IgD-negative memory B cell (primary cell): ENCODE measurements around the gene CYP17A1. TPM values are rescaled to one million over a fixed set of nuclear protein-coding genes. Genes with fewer than 3 reads are reported as not detected.
A peak's percentile ranks its signal among the peaks of the same experiment; 100 is the strongest.

Experiments
- H3K27ac Mint-ChIP-seq, 3 donors: one replicate each; pipeline ENCODE4 v1.8.0; 2020 to 2022; ENCODE audit warnings: mild to moderate bottlenecking in 3 of 3, mixed read lengths in 3 of 3, moderate library complexity in 1 of 3
- H3K27me3 Mint-ChIP-seq: one replicate; pipeline ENCODE4 v1.8.0; 2021; ENCODE audit warnings: mixed read lengths
- H3K36me3 Mint-ChIP-seq: one replicate; pipeline ENCODE4 v1.8.0; 2020; ENCODE audit warnings: mild to moderate bottlenecking, mixed read lengths
- H3K4me1 Mint-ChIP-seq, 3 donors: one replicate each; pipeline ENCODE4 v1.8.0; 2020 to 2022; ENCODE audit warnings: mixed read lengths in 3 of 3, mild to moderate bottlenecking in 1 of 3
- H3K4me3 Mint-ChIP-seq, 4 donors: one replicate each; pipeline ENCODE4 v1.8.0; 2020 to 2022; ENCODE audit warnings: mild to moderate bottlenecking in 4 of 4, mixed read lengths in 4 of 4, moderate library complexity in 3 of 4
- H3K9me3 Mint-ChIP-seq, 3 donors: one replicate each; pipeline ENCODE4 v1.8.0; 2020 to 2021; ENCODE audit warnings: mixed read lengths in 3 of 3, mild to moderate bottlenecking in 1 of 3
- polyA plus RNA-seq: library from polyadenylated mRNA; unstranded; fragments of 300-500 nt; fragmentation: Illumina TruSeq; gene quantifications from one replicate; pipeline ENCODE4 v1.2.3, GENCODE V29; 2021

Gene CYP17A1
- polyA plus RNA-seq, 1 donor from 2014 or later = 0.09 TPM

DNA sequence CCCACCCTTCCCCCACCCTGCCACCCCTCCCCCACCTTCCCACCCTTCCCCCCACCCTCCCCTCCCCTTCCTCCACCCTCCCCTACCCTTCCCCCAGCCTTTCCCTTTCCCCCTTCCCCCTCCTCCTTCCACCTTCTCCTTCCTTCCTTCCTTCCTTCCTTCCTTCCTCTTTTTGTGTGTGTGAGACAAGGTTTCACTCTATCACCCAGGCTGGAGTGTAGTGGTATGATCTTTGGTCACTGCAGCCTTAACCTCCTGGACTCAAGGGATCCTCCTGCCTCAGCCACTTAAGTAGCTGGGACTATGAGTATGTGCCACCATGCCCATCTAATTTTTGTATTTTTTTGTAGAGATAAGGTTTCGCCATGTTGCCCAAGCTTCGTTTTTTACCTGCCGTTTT is 35.2 kb downstream of the CYP17A1 start:
- Mint-ChIP-seq H3K36me3 (peaks cover 10% of the 10 kb centered on the region), H3K27me3 (no peaks in the 10 kb centered on the region), H3K27ac (peak overlapping the region in 2 of 3 donors; percentile 62 to 87), H3K4me1 (peaks cover 8 to 21% (median 10%) of the 10 kb centered on the region in 3 donors), H3K4me3 (peak overlapping the region in 1 of 4 donors; percentile 68), H3K9me3 (no peaks in the 10 kb centered on the region)

DNA sequence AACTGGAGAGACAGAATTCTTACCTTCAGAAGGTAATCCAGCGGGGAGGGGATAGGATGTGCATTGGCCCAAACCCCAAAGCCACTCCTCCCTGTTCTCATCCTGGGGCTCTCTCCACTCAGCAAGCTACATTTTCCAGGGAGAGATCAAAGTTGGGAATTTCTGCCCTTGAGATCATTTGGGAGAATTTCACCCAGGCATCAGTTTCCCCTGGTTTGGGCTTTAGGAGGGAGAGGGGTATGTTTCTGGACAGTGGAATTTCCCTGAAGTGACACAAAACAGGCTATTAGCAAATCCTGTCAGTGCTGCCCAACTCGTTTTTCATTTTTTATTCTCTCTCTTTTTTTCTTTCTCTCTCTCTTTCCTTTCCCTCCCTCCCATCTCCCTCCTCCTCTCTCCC is 35.7 kb downstream of the CYP17A1 start:
- H3K36me3 Mint-ChIP-seq = peaks cover 7% of the 10 kb centered on the region
- H3K27ac Mint-ChIP-seq = no peak overlapping the region
- no peaks in the 10 kb centered on the region for H3K9me3 Mint-ChIP-seq
- H3K4me1 Mint-ChIP-seq = peaks cover 13 to 24% (median 15%) of the 10 kb centered on the region in 3 donors
- no peak overlapping the region for H3K4me3 Mint-ChIP-seq
- no peaks in the 10 kb centered on the region for H3K27me3 Mint-ChIP-seq

DNA sequence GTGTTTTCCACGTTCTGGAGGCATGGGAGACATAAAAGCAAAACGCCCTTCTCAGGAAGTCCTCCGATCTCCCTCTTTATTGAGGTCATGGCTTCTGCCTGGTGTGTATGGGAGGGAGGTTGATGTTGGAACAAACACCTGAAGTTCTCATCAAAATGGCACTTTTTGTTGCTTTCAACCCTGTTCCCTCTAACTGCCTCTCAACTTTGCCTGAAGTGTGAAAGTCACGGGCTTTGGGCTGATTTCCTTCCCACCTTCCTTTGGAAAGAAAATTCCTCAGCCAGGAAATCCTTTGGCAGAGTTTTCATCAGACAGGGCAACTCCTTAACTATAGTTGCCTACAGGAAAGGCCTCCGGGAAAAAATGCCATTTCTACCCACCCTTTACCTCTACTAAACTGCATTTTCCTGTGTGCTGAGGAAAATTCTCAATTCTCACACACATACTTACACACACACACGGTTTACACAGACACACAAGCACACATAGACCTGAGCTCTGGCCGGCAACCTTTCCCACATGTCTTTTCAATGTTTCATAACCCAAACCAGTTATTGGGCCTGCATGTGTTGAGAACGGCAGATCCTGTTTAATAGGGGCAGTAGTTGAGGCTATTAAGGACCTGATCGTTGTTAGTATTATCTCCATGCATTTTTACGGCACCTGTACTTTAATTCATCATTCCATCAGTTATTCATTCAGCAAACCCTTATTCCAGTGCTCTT is 36.4 kb downstream of the CYP17A1 start:
- H3K27me3 Mint-ChIP-seq = no peaks in the 10 kb centered on the region
- peaks cover 7% of the 10 kb centered on the region for H3K36me3 Mint-ChIP-seq
- H3K27ac Mint-ChIP-seq = peak overlapping the region in 1 of 3 donors; percentile 63
- no peak overlapping the region for H3K4me3 Mint-ChIP-seq
- H3K4me1 Mint-ChIP-seq = peaks cover 20 to 29% (median 22%) of the 10 kb centered on the region in 3 donors
- no peaks in the 10 kb centered on the region for H3K9me3 Mint-ChIP-seq

DNA sequence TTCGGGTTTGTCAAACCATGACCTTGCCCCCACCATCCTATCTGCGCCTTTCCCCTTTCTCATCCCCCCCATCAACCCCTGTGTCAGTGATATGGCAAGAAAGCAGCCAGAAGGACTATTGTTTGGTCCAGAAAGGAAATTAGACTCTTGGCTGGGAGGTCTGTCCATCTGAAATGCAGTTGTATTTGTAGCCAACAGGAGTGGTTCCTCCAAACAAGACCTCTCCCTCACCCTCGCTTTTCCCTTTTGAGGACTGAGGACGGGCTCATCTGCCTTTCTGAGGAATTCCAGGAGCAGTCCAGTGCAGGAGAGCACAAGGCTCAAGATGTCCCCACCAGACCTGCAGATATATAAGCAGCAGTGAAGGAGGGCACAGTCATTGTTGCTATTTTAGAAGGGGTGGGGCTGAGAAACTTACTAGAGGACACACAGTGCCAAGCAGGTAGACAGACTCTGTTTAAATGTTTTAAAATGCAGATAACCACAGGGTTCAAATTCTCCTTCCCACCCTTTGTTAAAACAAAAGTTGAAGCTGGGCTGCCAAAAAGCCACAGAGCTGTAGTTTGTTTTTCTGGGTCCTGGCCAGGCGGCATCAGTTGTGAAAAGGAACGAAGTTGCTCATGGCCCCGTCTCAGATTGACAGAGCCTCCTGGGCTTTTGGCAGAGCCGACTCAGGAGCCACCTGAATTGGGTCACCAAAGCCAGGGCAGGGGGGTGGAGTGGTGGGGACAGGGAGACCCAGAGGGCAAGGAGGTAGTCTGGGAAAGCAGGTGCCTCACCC is 37.3 kb downstream of the CYP17A1 start:
- Mint-ChIP-seq H3K27ac (no peak overlapping the region), H3K4me3 (peak overlapping the region in 1 of 4 donors; percentile 54), H3K9me3 (no peaks in the 10 kb centered on the region), H3K4me1 (peaks cover 26 to 37% (median 29%) of the 10 kb centered on the region in 3 donors), H3K27me3 (no peaks in the 10 kb centered on the region), H3K36me3 (peaks cover 5% of the 10 kb centered on the region)

DNA sequence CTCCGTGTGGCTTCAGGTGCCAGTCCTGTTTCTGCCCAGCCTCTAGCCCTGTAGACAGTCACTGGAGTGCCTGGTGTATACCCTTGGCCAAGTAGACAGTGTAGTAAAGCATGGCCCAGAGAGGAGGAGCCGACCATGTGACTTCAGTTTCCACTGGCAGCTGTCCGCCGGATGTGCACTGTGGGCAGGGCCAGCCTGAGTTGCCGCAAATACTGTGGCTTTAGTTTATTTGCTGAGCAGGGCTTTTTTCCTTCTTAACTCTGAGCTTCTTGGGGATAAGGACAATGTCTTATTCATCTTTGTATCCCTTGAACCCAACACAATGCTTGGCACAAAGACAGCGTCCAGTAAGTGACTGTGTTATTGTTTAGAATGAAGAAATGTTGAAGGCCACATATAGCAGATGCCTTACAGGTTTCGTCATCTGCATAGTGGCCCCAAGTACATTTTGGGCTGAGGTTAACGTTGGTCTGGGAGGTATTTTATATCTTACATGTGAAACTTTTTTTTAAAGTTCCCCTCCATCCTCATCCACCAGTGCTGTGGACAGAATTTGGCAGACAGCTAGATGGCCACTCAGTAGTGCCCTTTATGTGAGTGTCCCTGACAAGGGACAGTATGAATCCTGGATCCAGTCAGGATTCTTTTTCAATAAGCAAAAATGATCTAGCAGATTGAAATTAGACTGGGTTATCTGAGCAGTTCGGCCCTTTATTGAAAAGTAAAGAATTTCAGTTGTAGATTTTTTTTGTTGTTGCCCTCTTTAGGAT is 40.6 kb downstream of the CYP17A1 start:
- Mint-ChIP-seq H3K9me3 (no peaks in the 10 kb centered on the region), H3K4me3 (peak overlapping the region; percentile 8 to 84 (median 62)), H3K27ac (peak overlapping the region; percentile 46 to 90 (median 74)), H3K27me3 (no peaks in the 10 kb centered on the region), H3K4me1 (peaks cover 24 to 28% (median 25%) of the 10 kb centered on the region in 3 donors), H3K36me3 (no peaks in the 10 kb centered on the region)

DNA sequence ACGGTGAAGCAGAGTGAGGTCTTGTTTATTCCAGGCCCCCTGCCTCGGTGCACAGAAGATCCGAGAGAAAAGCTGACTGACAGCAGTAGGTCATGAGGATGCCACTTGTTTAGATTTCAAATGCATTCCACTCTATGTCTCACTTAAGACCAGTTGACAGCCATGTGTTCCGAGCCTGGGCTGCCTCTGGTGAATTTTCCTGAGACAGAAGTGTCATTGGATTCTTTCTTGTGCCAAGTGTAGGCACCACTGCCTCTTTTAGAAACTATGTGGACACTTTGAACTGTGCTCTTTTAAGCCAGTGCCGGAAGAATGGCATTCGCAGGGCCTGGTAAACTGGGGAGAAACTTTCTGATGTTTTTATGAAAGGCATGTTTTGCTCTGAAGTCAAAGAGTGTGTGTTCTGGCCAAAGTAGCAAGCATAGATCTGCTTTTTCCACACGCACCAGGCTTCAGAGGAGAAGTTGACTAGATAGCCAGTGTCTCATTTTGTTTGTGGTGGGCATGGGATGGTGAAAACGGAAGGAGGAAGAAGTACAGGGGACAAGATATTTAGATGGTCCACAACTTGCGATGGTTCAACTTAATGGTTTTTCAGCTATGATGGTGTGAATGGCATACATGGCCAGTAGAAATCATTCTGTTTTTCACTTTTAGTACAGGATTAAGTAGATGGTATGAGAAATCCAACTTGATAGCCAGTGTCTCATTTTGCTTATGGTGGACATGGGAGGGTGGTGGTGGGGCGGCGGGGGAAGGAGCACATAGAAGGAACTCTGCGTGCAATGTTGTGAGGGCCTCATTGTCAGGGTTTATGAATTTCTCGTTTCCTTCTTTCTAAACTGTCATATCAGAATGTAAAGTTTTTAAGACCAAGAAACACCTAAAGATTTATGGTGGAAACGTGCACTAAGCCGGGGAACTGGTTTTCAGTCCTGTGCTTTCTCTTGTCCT is 41.5 kb downstream of the CYP17A1 start:
- H3K9me3 Mint-ChIP-seq = no peaks in the 10 kb centered on the region
- H3K4me1 Mint-ChIP-seq = peaks cover 21 to 25% (median 22%) of the 10 kb centered on the region in 3 donors
- peak overlapping the region in 3 of 4 donors; percentile 8 to 84 (median 83) for H3K4me3 Mint-ChIP-seq
- H3K27me3 Mint-ChIP-seq = no peaks in the 10 kb centered on the region
- peak overlapping the region; percentile 46 to 90 (median 74) for H3K27ac Mint-ChIP-seq
- H3K36me3 Mint-ChIP-seq = no peaks in the 10 kb centered on the region

DNA sequence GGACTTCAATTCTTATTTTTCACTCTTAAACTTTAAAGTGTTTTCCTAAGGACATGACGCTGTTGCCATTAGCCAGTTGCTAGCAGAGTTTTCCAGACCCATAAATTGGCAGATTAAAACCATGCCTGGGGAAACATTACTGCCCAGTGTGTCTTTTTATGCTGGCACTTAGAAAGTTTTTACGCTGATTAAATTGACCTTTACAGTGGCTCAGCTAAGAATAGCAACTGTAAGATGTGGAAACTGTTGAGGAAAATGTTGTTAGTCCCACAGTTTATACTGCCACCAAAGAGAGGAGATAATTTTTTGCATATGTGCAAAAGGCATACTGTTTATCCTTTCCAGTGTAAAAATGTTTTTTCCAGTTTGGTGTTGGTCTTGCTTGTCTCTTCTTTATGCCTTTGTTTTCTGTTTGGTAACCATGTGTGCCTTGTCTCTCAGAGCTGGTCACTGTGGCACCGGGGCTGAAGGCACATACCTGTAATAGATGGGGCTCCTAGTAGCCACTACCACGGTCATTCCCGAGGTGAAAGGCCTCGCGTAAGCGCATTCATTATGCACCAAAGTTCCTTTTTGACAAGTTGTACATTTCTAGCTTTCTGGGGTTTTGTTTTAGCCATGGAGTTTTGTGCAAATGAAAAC is 45.3 kb downstream of the CYP17A1 start:
- H3K27me3 Mint-ChIP-seq = no peaks in the 10 kb centered on the region
- peak overlapping the region in 2 of 3 donors; percentile 67 to 70 for H3K27ac Mint-ChIP-seq
- H3K9me3 Mint-ChIP-seq = peaks cover 3 to 10% (median 3%) of the 10 kb centered on the region in 3 donors
- H3K36me3 Mint-ChIP-seq = peaks cover 4% of the 10 kb centered on the region
- H3K4me1 Mint-ChIP-seq = peaks cover 21 to 24% (median 24%) of the 10 kb centered on the region in 3 donors
- no peak overlapping the region for H3K4me3 Mint-ChIP-seq

DNA sequence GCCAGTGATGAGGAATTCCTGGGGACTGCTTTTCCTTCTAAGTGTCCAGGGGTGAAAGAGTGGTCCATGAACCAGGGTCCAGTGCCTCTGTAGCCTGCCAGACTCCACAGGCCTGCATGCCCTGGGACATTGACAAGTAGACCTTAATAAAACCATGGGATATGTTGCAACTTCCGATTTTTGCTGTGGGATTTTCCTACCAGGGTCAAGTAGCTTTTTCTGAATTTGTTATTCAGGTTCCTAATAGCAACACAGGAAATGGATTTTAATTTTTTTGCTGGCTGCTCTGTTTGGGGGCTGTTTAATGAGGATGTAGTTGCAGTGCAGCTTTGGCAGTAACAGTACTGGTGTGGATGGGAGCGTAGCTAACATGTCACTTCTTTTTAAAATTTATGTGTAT is 51.4 kb downstream of the CYP17A1 start:
- no peak overlapping the region for H3K27ac Mint-ChIP-seq
- H3K4me3 Mint-ChIP-seq = no peak overlapping the region
- peaks cover 11 to 23% (median 22%) of the 10 kb centered on the region in 3 donors for H3K4me1 Mint-ChIP-seq
- H3K27me3 Mint-ChIP-seq = no peaks in the 10 kb centered on the region
- H3K36me3 Mint-ChIP-seq = peaks cover 7% of the 10 kb centered on the region
- H3K9me3 Mint-ChIP-seq = peaks cover 3 to 10% (median 3%) of the 10 kb centered on the region in 3 donors

DNA sequence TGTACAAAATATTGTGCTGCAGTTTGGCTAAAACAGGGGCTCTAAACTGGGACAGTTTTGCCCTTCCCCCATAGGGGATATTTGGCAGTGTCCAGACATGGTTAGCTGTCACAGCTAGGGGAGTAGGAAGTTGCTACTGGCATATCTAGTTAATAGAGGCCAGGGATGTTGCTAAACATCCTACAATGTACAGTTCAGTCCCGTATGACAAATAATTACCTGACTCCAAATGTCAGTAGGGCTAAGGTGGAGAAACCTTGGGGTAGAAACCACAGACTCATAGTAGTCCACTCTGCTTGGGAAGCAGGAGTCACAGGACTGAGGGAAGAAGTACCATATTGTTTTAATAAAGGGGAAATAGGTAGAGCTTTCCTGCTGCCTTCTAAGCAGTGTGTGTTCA is 53.6 kb downstream of the CYP17A1 start:
- Mint-ChIP-seq H3K27ac (peak overlapping the region in 1 of 3 donors; percentile 58), H3K36me3 (peaks cover 7% of the 10 kb centered on the region), H3K4me3 (no peak overlapping the region), H3K9me3 (no peaks in the 10 kb centered on the region), H3K27me3 (no peaks in the 10 kb centered on the region), H3K4me1 (peaks cover 17 to 26% (median 26%) of the 10 kb centered on the region in 3 donors)

DNA sequence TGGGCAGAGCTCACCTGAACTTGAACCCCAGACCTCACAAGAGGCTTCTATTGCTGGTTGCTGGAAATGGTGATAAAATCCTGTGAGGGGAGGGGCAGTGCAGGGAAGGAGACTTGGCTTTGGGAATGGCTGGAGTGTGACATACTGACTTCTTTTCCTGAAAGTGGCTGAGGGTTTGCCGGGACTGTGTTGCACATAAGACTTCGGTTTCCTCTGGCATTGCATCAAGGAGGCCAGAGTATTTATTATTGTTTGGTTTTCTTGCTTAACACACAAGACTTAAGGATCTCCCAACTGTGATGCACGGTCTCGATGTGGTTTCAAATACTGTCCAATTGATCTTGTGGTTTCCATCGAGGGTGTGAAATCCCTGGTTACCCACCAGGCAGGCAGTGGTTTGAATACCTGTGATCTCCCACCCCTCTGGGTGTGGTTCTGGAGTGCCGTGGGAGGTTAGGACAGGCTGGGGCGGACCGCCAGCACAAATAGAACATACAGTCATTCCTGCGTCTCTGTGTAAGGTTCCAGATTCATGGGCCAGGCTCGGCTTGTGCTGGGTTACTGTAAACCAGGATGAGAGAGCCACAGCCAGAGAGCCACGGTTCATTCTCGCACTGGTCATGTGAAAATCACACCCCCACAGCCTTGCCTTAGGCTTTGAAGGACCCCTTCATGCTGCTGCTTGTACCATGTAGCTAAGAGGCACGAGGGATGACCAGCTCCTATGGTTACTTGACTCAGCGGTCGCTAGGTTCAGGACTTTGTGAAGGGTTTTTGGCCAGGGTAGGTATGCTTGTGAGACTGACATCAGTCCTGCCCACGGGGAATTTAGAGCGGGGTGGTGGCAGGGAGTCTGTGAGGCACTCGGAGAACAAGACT is 54.3 kb downstream of the CYP17A1 start:
- Mint-ChIP-seq H3K4me3 (no peak overlapping the region), H3K27ac (peak overlapping the region in 1 of 3 donors; percentile 58), H3K4me1 (peaks cover 21 to 28% (median 24%) of the 10 kb centered on the region in 3 donors), H3K9me3 (no peaks in the 10 kb centered on the region), H3K36me3 (peaks cover 7% of the 10 kb centered on the region), H3K27me3 (no peaks in the 10 kb centered on the region)

DNA sequence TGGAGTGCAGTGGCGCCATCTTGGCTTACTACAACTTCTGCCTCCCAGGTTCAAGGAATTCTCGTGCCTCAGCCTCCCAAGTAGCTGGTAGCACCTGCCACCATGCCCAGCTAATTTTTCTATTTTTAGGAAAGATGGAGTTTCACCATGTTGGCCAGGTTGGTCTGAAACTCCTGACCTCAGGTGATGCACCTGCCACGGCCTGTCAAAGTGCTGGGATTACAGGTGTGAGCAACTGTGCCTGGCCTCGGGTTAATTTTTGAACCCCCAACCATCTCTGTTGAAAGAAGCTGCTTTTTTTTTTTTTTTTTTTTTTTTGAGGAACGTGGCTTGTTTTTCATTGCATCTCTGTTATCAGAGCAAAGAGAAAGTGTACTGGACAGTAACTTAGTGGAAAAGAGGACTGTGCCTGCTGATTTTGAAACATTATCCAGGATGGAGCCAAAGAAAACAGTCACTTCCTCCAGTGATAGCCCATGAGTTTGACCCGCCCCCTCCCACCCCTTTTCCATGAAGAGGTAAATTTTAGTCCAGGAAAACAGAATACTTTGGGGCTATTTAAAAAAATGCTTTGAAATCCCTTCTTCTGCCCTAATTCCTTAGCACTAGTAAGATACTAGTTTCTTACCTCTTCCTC is 55.2 kb downstream of the CYP17A1 start:
- H3K4me3 Mint-ChIP-seq = no peak overlapping the region
- peaks cover 19 to 28% (median 24%) of the 10 kb centered on the region in 3 donors for H3K4me1 Mint-ChIP-seq
- no peaks in the 10 kb centered on the region for H3K9me3 Mint-ChIP-seq
- H3K27ac Mint-ChIP-seq = no peak overlapping the region
- H3K27me3 Mint-ChIP-seq = no peaks in the 10 kb centered on the region
- H3K36me3 Mint-ChIP-seq = peaks cover 7% of the 10 kb centered on the region

DNA sequence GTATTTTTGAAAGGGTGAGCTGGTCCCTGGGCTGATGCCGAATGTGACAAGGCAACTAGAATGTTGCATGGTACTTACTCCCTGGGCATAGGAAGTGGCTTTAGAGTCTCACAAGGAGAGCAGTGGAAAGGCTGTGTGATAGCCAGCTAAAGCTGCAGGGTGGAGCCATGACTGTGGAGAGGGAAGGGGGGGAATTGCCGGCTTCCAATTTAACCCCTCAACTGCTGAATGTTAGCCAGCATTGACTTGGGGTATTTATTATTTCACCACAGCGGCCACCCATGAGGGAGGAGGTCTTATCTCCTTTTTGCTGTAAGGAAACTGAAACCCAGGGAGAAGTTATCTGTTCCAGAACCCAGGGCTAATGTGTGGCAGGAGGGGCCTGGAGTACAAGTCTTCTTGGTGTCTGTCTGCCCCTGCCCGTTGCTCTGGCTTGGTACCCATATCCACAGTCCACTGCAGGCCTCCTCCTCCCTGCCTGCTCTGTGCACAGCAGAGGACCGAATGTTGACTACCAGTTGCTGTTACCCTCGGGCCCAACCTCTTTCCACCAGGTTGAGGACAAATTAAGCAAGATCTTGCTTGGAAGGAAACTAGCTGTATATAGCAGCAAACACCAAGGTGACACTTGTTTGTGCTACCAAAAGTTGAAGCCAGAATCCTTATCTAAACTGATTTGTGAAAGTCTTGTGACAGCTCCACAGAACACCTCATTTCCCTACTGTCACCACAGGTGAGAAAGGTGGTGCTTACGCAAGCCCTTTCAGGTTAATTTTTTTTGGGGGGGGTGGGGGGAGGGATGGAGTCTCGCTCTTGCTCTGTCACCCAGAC is 55.9 kb downstream of the CYP17A1 start:
- Mint-ChIP-seq H3K9me3 (no peaks in the 10 kb centered on the region), H3K27ac (no peak overlapping the region), H3K36me3 (peaks cover 7% of the 10 kb centered on the region), H3K27me3 (no peaks in the 10 kb centered on the region), H3K4me3 (no peak overlapping the region), H3K4me1 (peaks cover 17 to 29% (median 22%) of the 10 kb centered on the region in 3 donors)
